HCT116 (cell line): ENCODE measurements around the gene SPATS2L. TPM values are rescaled to one million over a fixed set of nuclear protein-coding genes. Genes with fewer than 3 reads are reported as not detected.

Experiments used
- ATAC-seq: fragments of 200-7000 bp; cut with Tn5 transposase; 2 replicates; pipeline ENCODE4 v1.9.1; 2020; ENCODE audit warnings: mild to moderate bottlenecking, moderate library complexity
- BruUV-seq: library from RNA; stranded (reverse); fragments of 400-500 nt; replicated peaks from 2 replicates; lab custom pipeline; 2021; lab: Mats Ljungman, UMichigan
- CTCF ChIA-PET: fragments of 300-600 bp; sonication (Branson Sonifier 250); formaldehyde crosslinking; loops from one replicate; lab custom pipeline; 2021; ENCODE audit warnings: antibody characterized with exemption; lab: Charles Lee
- POLR2A ChIA-PET: fragments of 300-600, 350-600 bp; sonication (Branson Sonifier 250); formaldehyde crosslinking; loops from one replicate; lab custom pipeline; 2021; ENCODE audit warnings: antibody characterized with exemption; lab: Charles Lee
- RAD21 ChIA-PET, 2 experiments: fragments of 300-600 bp; sonication (Branson Sonifier 250); formaldehyde crosslinking; loops; one replicate each; lab custom pipeline; 2023; ENCODE audit warnings: low total read pairs in 2 of 2; ENCODE audit not compliant: uncharacterized antibody in 2 of 2, unreplicated experiment in 2 of 2, low non-redundant PET in 1 of 2; lab: Charles Lee
- DNase-seq: peaks from one replicate; pipeline ENCODE4 v3.0.0-alpha.2; 2010; ENCODE audit warnings: low read depth, low spot score
- H2AFZ ChIP-seq: fragments of 200-600 bp; shearing (Covaris generic), sonication (generic); 2 replicates; pipeline ENCODE4 v1.6.1; 2017; ENCODE audit warnings: low read depth, mixed run types, mixed read lengths, antibody characterized with exemption, low read length; ENCODE audit not compliant: poor library complexity, severe bottlenecking
- H3K27ac ChIP-seq: 2 replicates; pipeline ENCODE4 v1.5.1; 2012; ENCODE audit warnings: low read depth, low read length
- H3K27me3 ChIP-seq: fragments of 200-600 bp; sonication (generic); 2 replicates; pipeline ENCODE4 v1.6.1; 2016; ENCODE audit warnings: mixed run types, low read length, mixed read lengths; ENCODE audit not compliant: insufficient read depth
- H3K36me3 ChIP-seq, 2 experiments: fragments of 200-500 bp in 1 of 2; fragments of 200-600 bp in 1 of 2; sonication (Bioruptor generic) in 1 of 2; sonication (generic) in 1 of 2; 2 replicates each; pipeline versions ENCODE4 v1.5.1 to v1.6.1; 2014 to 2016; ENCODE audit warnings: low read length in 2 of 2, inconsistent platforms in 1 of 2, mixed read lengths in 1 of 2, mixed run types in 1 of 2; ENCODE audit not compliant: insufficient read depth in 2 of 2, control insufficient read depth in 1 of 2
- H3K4me1 ChIP-seq, 2 experiments: fragments of 200-600 bp in 1 of 2; sonication (generic) in 1 of 2; 2 replicates each; pipeline versions ENCODE4 v1.5.1 to v1.6.1; 2012 to 2017; ENCODE audit warnings: low read length in 2 of 2, inconsistent platforms in 1 of 2, mild to moderate bottlenecking in 1 of 2, mixed read lengths in 1 of 2, mixed run types in 1 of 2, moderate library complexity in 1 of 2; ENCODE audit not compliant: insufficient read depth in 2 of 2, control insufficient read depth in 1 of 2
- H3K4me2 ChIP-seq: fragments of 200-600 bp; sonication (generic); 2 replicates; pipeline ENCODE4 v1.6.1; 2017; ENCODE audit warnings: mixed run types, low read length, mixed read lengths
- H3K4me3 ChIP-seq, 2 experiments: fragments of 200-600 bp in 1 of 2; sonication (generic) in 1 of 2; replicated peaks in 1 of 2; 2 replicates each; pipeline ENCODE4 v1.5.1; 2011 to 2016; ENCODE audit warnings: low read length in 2 of 2, control low read depth in 1 of 2, low read depth in 1 of 2, mild to moderate bottlenecking in 1 of 2, mixed read lengths in 1 of 2, mixed run types in 1 of 2
- H3K79me2 ChIP-seq: fragments of 200-600 bp; sonication (generic); 2 replicates; pipeline ENCODE4 v1.6.1; 2017; ENCODE audit warnings: mild to moderate bottlenecking, mixed run types, low read length, moderate library complexity, mixed read lengths; ENCODE audit not compliant: insufficient read depth
- H3K9ac ChIP-seq: fragments of 200-600 bp; sonication (generic); 2 replicates; pipeline ENCODE4 v1.6.1; 2016; ENCODE audit warnings: low read length, mixed read lengths
- H3K9me2 ChIP-seq: fragments of 200-600 bp; sonication (generic), shearing (Covaris generic); 2 replicates; pipeline ENCODE4 v1.6.1; 2017; ENCODE audit warnings: mixed run types, mild to moderate bottlenecking, moderate library complexity; ENCODE audit not compliant: insufficient read depth
- H3K9me3 ChIP-seq, 2 experiments: fragments of 200-500 bp in 1 of 2; fragments of 200-600 bp in 1 of 2; sonication (Bioruptor generic) in 1 of 2; sonication (generic) in 1 of 2; 2 replicates each; pipeline ENCODE4 v1.6.1; 2014 to 2017; ENCODE audit warnings: low read length in 2 of 2, mixed read lengths in 2 of 2, inconsistent platforms in 1 of 2, low read depth in 1 of 2, mild to moderate bottlenecking in 1 of 2, mixed run types in 1 of 2, moderate library complexity in 1 of 2; ENCODE audit not compliant: control insufficient read depth in 1 of 2, insufficient read depth in 1 of 2
- H4K20me1 ChIP-seq: fragments of 200-600 bp; sonication (generic), shearing (Covaris generic); 2 replicates; pipeline ENCODE4 v1.6.1; 2017; ENCODE audit warnings: mixed run types, mild to moderate bottlenecking, moderate library complexity; ENCODE audit not compliant: insufficient read depth
- CBX3 ChIP-seq: IDR thresholded peaks from 2 replicates; pipeline ENCODE4 v1.6.1; 2012; ENCODE audit warnings: low read depth
- CTCF ChIP-seq, 3 experiments: fragments of 200-600 bp in 1 of 3; sonication (generic) in 1 of 3; IDR thresholded peaks in 2 of 3; conservative IDR thresholded peaks in 1 of 3; 2 replicates each; pipeline ENCODE4 v1.5.1; 2012 to 2017; ENCODE audit warnings: low read depth in 2 of 3, low read length in 2 of 3, antibody characterized with exemption in 1 of 3, borderline replicate concordance in 1 of 3, control low read depth in 1 of 3, mild to moderate bottlenecking in 1 of 3, mixed read lengths in 1 of 3, mixed run types in 1 of 3, moderate library complexity in 1 of 3; ENCODE audit not compliant: insufficient read depth in 1 of 3
- EZH2phosphoT487 ChIP-seq: fragments of 200-600 bp; IDR thresholded peaks from 2 replicates; pipeline ENCODE4 v1.6.1; 2018; ENCODE audit warnings: antibody characterized with exemption, borderline replicate concordance
- SIN3A ChIP-seq: IDR thresholded peaks from 2 replicates; pipeline ENCODE4 v1.6.1; 2012; ENCODE audit warnings: low read depth
- SP1 ChIP-seq: IDR thresholded peaks from 2 replicates; pipeline ENCODE4 v1.6.1; 2012; ENCODE audit warnings: low read depth
- ZBTB33 ChIP-seq: IDR thresholded peaks from 2 replicates; pipeline ENCODE4 v1.6.1; 2011; ENCODE audit warnings: mild to moderate bottlenecking, low read length, moderate library complexity; ENCODE audit not compliant: insufficient replicate concordance; ENCODE audit errors: extremely low read depth
- ZNF274 ChIP-seq: fragments of 200-500 bp; sonication (Bioruptor generic); IDR thresholded peaks from 2 replicates; pipeline ENCODE4 v1.6.1; 2014; ENCODE audit warnings: mild to moderate bottlenecking, low read depth, low read length, inconsistent platforms
- intact Hi-C: fragments of 100-400 bp; cut with micrococcal nuclease; formaldehyde crosslinking; loops from 2 replicates; pipeline ENCODE4 v1.10.0; 2022
- total RNA-seq: library from RNA; stranded (reverse); gene quantifications from one replicate; pipeline ENCODE4 v1.2.1, GENCODE V29; 2021; ENCODE audit not compliant: unreplicated experiment

The SPATS2L gene
- total RNA-seq, 1 experiment from 2014 or later = 87.1 TPM

GRCh38 chr2:200274116-200275075 is 32.1 kb upstream of the SPATS2L start:
- DNase-seq = no peak
- H3K27me3 ChIP-seq = no peaks in the 10 kb centered on the region
- no peak overlapping the region for H3K4me3 ChIP-seq
- no peaks in the 10 kb centered on the region for H3K4me1 ChIP-seq
- no peak overlapping the region for H3K27ac ChIP-seq
- no peak for TF ChIP-seq ZNF274
- TF ChIP-seq SIN3A = no peak
- no peak for TF ChIP-seq SP1
- no peak for TF ChIP-seq CBX3
- no peak for TF ChIP-seq EZH2phosphoT487
- no peak for TF ChIP-seq ZBTB33
- TF ChIP-seq CTCF (IDR thresholded peaks at IDR 0.05 in 2 of 3, conservative IDR thresholded peaks at IDR 0.05 in 1 of 3; ENCODE audit: borderline replicate concordance in 1 of 3, insufficient read depth in 1 of 3, low read depth in 2 of 3, low read length in 2 of 3) = no peak
- H3K36me3 ChIP-seq = no peaks in the 10 kb centered on the region
- H3K9ac ChIP-seq = no peak overlapping the region
- ATAC-seq = no peak
- BruUV-seq = no TSS peak
- intact Hi-C loops = no loop called here
- peaks cover 3% of the 10 kb centered on the region; the same call in 1 of the 2 replicates for H3K9me2 ChIP-seq
- ChIA-PET RAD21 (no interaction called here), CTCF (no interaction called here), POLR2A (no interaction called here)
- H3K79me2 ChIP-seq = no peaks in the 10 kb centered on the region
- H3K4me2 ChIP-seq = no peak overlapping the region
- H2AFZ ChIP-seq = no peak overlapping the region
- H4K20me1 ChIP-seq = no peaks in the 10 kb centered on the region
- no peaks in the 10 kb centered on the region for H3K9me3 ChIP-seq
